Measurements from ENCODE around the gene CADM2.

Gene CADM2

GRCh38 chr3:85342915-85343314, 384.1 kb downstream of the CADM2 start:
- no peak for DNase-seq

- DNase-seq: no peak
These were observed 396.8 kb downstream of the CADM2 start for GRCh38 chr3:85355572-85355971.

GRCh38 chr3:85360742-85361387, 402.1 kb downstream of the CADM2 start:
- no peak for DNase-seq

- DNase-seq: no peak
These were observed 405.6 kb downstream of the CADM2 start for GRCh38 chr3:85364296-85364909.

GRCh38 chr3:85370341-85370740, 411.6 kb downstream of the CADM2 start:
- DNase-seq: no peak

GRCh38 chr3:85376131-85376530, 417.3 kb downstream of the CADM2 start:
- DNase-seq: no peak

- no peak for DNase-seq
These were observed 418.3 kb downstream of the CADM2 start for GRCh38 chr3:85377115-85377514.

GRCh38 chr3:85384372-85384771, 425.6 kb downstream of the CADM2 start:
- DNase-seq: no peak

GRCh38 chr3:85387913-85388505, 429.2 kb downstream of the CADM2 start:
- DNase-seq: no peak

GRCh38 chr3:85394424-85394823, 435.6 kb downstream of the CADM2 start:
- DNase-seq: no peak

- DNase-seq: no peak
These were observed 438.6 kb downstream of the CADM2 start for GRCh38 chr3:85397434-85397833.

GRCh38 chr3:85426121-85426520, 467.3 kb downstream of the CADM2 start:
- DNase-seq: no peak

- no peak for DNase-seq
These were observed 468.7 kb downstream of the CADM2 start for GRCh38 chr3:85427467-85427866.

- no peak for DNase-seq
These were observed 473.3 kb downstream of the CADM2 start for GRCh38 chr3:85432081-85432480.

- DNase-seq: no peak
These were observed 474.5 kb downstream of the CADM2 start for GRCh38 chr3:85433319-85433718.

GRCh38 chr3:85455561-85456200, 496.9 kb downstream of the CADM2 start:
- DNase-seq: no peak

- no peak for DNase-seq
These were observed 515.5 kb downstream of the CADM2 start for GRCh38 chr3:85474241-85474640.

GRCh38 chr3:85475346-85475745, 516.6 kb downstream of the CADM2 start:
- DNase-seq: no peak

GRCh38 chr3:85476891-85477495, 518.2 kb downstream of the CADM2 start:
- no peak for DNase-seq

- no peak for DNase-seq
These were observed 522.8 kb downstream of the CADM2 start for GRCh38 chr3:85481411-85482212.

GRCh38 chr3:85482213-85482490, 523.4 kb downstream of the CADM2 start:
- no peak for DNase-seq

- no peak for DNase-seq
These were observed 525.2 kb downstream of the CADM2 start for GRCh38 chr3:85483986-85484385.

- DNase-seq: no peak
These were observed 528.6 kb downstream of the CADM2 start for GRCh38 chr3:85487375-85487774.

All from NCI-H510A (cell line).